Measurements from ENCODE around the gene GLMN. TPM values are rescaled to one million over a fixed set of nuclear protein-coding genes. Genes with fewer than 3 reads are reported as not detected.
"Not testable (repeated sequence)": the region's sequence is repeated elsewhere in the genome, so short reads cannot be mapped to it uniquely, and the experiment has no call there.

The GLMN gene
- total RNA-seq, 2 donors from 2014 or later = 9.0 to 14.2 TPM

GRCh38 chr1:92274939-92275338, 23.8 kb downstream of the GLMN start:
- ATAC-seq (ENCODE audit: insufficient number of reproducible peaks, low FRiP score, low read depth) = no peak
- no peaks in the 10 kb centered on the region for H3K27me3 ChIP-seq (replicated peaks; ENCODE audit: insufficient read depth)
- no peak overlapping the region for H3K27ac ChIP-seq
- no peaks in the 10 kb centered on the region for H3K9me3 ChIP-seq
- no peak for DNase-seq (ENCODE audit: low spot score)
- H3K36me3 ChIP-seq = no peaks in the 10 kb centered on the region
- no peak overlapping the region for H3K4me3 ChIP-seq
- no peaks in the 10 kb centered on the region for H3K4me1 ChIP-seq (ENCODE audit: control insufficient read depth in 1 of 2, low read depth in 2 of 2)
- TF ChIP-seq, protein P1, sequence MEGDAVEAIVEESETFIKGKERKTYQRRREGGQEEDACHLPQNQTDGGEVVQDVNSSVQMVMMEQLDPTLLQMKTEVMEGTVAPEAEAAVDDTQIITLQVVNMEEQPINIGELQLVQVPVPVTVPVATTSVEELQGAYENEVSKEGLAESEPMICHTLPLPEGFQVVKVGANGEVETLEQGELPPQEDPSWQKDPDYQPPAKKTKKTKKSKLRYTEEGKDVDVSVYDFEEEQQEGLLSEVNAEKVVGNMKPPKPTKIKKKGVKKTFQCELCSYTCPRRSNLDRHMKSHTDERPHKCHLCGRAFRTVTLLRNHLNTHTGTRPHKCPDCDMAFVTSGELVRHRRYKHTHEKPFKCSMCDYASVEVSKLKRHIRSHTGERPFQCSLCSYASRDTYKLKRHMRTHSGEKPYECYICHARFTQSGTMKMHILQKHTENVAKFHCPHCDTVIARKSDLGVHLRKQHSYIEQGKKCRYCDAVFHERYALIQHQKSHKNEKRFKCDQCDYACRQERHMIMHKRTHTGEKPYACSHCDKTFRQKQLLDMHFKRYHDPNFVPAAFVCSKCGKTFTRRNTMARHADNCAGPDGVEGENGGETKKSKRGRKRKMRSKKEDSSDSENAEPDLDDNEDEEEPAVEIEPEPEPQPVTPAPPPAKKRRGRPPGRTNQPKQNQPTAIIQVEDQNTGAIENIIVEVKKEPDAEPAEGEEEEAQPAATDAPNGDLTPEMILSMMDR (IDR thresholded peaks at IDR 0.05) = no peak

DNA sequence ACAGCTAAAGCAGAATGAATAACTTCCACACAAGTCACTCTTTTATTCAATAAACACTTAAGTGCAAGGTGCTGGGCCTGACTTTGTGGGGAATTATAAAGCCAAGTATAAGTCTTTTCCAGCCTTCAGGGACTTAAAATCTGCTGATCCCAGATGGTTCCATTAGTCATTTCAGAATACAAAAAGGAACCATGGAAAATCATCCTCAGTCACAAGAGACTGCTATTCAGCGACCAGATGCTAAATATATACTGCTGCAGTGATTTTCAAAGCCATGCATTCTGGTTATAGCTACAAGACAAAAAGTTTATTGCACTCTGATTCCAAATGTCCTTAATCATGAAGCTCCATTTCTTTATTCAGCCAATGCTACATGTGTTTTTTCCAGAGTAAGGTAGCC, 25.7 kb downstream of the GLMN start:
- Histone ChIP-seq H3K27me3 (replicated peaks; ENCODE audit: insufficient read depth) (no peaks in the 10 kb centered on the region), H3K9me3 (no peaks in the 10 kb centered on the region), H3K4me3 (no peak overlapping the region), H3K4me1 (ENCODE audit: control insufficient read depth in 1 of 2, low read depth in 2 of 2) (no peaks in the 10 kb centered on the region), H3K27ac (no peak overlapping the region), H3K36me3 (no peaks in the 10 kb centered on the region)
- ATAC-seq (ENCODE audit: insufficient number of reproducible peaks, low FRiP score, low read depth) (no peak), DNase-seq (ENCODE audit: low spot score) (no peak)
- TF ChIP-seq, protein P1 (IDR thresholded peaks at IDR 0.05) = no peak

GRCh38 chr1:92262516-92262915, 36.3 kb downstream of the GLMN start:
- peaks cover 4% of the 10 kb centered on the region for H3K36me3 ChIP-seq
- no peaks in the 10 kb centered on the region for H3K9me3 ChIP-seq
- H3K27me3 ChIP-seq (replicated peaks; ENCODE audit: insufficient read depth) = no peaks in the 10 kb centered on the region
- H3K4me3 ChIP-seq = no peak overlapping the region
- ATAC-seq (ENCODE audit: insufficient number of reproducible peaks, low FRiP score, low read depth) (no peak), DNase-seq (ENCODE audit: low spot score) (no peak)
- TF ChIP-seq, protein P1 (IDR thresholded peaks at IDR 0.05) = no peak
- no peak overlapping the region for H3K27ac ChIP-seq
- no peaks in the 10 kb centered on the region for H3K4me1 ChIP-seq (ENCODE audit: control insufficient read depth in 1 of 2, low read depth in 2 of 2)

- ATAC-seq (ENCODE audit: insufficient number of reproducible peaks, low FRiP score, low read depth) (no peak), DNase-seq (ENCODE audit: low spot score) (no peak)
- TF ChIP-seq, protein P1 (IDR thresholded peaks at IDR 0.05) = no peak
- H3K9me3 ChIP-seq = peaks cover 6% of the 10 kb centered on the region
- peaks cover 4% of the 10 kb centered on the region for H3K36me3 ChIP-seq
- H3K4me3 ChIP-seq = no peak overlapping the region
- H3K27ac ChIP-seq = no peak overlapping the region
- H3K27me3 ChIP-seq (replicated peaks; ENCODE audit: insufficient read depth) = no peaks in the 10 kb centered on the region
- no peaks in the 10 kb centered on the region for H3K4me1 ChIP-seq (ENCODE audit: control insufficient read depth in 1 of 2, low read depth in 2 of 2)
Measured at GRCh38 chr1:92259350-92259749, 39.4 kb downstream of the GLMN start.

DNA sequence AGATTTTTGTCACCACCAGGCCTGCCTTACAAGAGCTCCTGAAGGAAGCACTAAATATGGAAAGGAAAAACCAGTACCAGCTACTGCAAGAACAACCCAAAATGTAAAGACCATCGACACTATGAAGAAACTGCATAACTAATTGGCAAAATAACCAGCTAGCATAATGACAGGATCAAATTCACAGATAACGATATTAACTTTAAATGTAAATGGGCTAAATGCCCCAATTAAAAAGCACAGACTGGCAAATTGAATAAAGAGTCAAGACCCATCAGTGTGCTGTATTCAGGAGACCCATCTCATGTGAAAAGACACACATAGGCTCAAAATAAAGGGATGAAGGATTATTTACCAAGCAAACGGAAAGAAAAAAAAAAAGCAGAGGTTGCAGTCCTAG, 44.1 kb downstream of the GLMN start:
- not testable (repeated sequence) for H3K4me1 ChIP-seq (ENCODE audit: control insufficient read depth in 1 of 2, low read depth in 2 of 2); ATAC-seq (ENCODE audit: insufficient number of reproducible peaks, low FRiP score, low read depth); H3K27ac ChIP-seq; DNase-seq (ENCODE audit: low spot score); H3K4me3 ChIP-seq; H3K36me3 ChIP-seq; H3K9me3 ChIP-seq; H3K27me3 ChIP-seq (replicated peaks; ENCODE audit: insufficient read depth)

DNA sequence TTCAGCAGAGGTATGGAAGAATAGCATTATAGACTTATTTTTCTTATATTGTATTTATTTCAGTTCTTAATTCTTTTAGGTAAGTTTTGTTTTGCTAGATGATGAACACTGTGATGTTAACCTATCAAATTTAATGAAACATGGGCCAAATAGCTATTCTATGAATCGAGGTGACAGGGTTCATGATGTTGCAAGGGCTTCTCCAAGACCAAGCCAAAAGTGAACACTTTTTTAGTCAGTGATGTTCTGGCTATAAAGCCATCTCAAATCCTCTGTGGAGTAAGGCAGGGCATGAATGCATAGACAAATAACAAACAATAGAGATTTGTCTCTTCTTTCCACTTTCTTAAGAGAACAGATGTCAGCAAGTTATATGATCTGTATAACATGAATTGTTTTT, 54.4 kb downstream of the GLMN start:
- DNase-seq (ENCODE audit: low spot score) (no peak), ATAC-seq (ENCODE audit: insufficient number of reproducible peaks, low FRiP score, low read depth) (no peak)
- no peaks in the 10 kb centered on the region for H3K36me3 ChIP-seq
- H3K9me3 ChIP-seq = no peaks in the 10 kb centered on the region
- no peaks in the 10 kb centered on the region for H3K27me3 ChIP-seq (replicated peaks; ENCODE audit: insufficient read depth)
- TF ChIP-seq, protein P1 (IDR thresholded peaks at IDR 0.05) = no peak
- H3K4me1 ChIP-seq (ENCODE audit: control insufficient read depth in 1 of 2, low read depth in 2 of 2) = peaks cover 0 to 7% of the 10 kb centered on the region in 2 donors
- no peak overlapping the region for H3K27ac ChIP-seq
- no peak overlapping the region for H3K4me3 ChIP-seq
